ENCODE results near the gene TMF1. TPM values are rescaled to one million over a fixed set of nuclear protein-coding genes. Genes with fewer than 3 reads are reported as not detected.

The TMF1 gene, protein sequence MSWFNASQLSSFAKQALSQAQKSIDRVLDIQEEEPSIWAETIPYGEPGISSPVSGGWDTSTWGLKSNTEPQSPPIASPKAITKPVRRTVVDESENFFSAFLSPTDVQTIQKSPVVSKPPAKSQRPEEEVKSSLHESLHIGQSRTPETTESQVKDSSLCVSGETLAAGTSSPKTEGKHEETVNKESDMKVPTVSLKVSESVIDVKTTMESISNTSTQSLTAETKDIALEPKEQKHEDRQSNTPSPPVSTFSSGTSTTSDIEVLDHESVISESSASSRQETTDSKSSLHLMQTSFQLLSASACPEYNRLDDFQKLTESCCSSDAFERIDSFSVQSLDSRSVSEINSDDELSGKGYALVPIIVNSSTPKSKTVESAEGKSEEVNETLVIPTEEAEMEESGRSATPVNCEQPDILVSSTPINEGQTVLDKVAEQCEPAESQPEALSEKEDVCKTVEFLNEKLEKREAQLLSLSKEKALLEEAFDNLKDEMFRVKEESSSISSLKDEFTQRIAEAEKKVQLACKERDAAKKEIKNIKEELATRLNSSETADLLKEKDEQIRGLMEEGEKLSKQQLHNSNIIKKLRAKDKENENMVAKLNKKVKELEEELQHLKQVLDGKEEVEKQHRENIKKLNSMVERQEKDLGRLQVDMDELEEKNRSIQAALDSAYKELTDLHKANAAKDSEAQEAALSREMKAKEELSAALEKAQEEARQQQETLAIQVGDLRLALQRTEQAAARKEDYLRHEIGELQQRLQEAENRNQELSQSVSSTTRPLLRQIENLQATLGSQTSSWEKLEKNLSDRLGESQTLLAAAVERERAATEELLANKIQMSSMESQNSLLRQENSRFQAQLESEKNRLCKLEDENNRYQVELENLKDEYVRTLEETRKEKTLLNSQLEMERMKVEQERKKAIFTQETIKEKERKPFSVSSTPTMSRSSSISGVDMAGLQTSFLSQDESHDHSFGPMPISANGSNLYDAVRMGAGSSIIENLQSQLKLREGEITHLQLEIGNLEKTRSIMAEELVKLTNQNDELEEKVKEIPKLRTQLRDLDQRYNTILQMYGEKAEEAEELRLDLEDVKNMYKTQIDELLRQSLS
- 25.3 and 31.4 TPM in 2 replicates for total RNA-seq

DNA sequence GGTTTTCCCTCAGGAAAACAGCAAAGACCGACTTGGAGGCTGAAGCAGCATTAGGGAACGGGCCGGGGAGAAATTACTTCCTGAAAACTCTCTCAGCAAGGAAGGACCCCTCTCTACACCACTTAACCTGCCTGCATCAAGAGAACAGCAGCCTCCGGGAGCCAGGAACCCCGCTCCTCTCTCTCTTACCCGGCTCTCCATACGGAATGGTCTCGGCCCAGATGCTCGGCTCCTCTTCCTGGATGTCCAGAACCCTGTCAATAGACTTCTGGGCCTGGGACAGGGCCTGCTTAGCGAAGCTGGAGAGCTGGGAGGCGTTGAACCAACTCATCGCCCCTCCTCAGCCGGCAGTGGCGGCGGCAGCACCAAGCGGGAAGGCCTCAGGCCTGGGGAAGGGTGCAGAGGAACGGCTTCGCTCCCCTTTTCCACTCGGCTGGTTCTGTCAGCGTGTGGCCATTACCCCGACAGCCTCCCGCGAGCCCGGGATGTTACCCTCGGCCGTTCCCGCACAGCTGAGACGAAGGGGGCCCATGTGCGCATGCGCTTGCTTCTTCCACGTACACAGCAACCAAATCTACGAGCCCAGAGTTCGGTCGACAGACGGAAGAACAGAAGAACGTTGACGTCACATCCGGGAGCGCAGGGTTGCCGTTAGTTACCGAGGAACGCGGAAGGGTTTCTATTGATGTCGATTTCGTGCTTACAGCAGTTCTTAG, at the start of gene TMF1:
Gene TMF1, minus strand, starts transcription at position 578 of the 716 bp plus-strand sequence. Its CDS starts 247 bp downstream, at position 331.

DNA sequence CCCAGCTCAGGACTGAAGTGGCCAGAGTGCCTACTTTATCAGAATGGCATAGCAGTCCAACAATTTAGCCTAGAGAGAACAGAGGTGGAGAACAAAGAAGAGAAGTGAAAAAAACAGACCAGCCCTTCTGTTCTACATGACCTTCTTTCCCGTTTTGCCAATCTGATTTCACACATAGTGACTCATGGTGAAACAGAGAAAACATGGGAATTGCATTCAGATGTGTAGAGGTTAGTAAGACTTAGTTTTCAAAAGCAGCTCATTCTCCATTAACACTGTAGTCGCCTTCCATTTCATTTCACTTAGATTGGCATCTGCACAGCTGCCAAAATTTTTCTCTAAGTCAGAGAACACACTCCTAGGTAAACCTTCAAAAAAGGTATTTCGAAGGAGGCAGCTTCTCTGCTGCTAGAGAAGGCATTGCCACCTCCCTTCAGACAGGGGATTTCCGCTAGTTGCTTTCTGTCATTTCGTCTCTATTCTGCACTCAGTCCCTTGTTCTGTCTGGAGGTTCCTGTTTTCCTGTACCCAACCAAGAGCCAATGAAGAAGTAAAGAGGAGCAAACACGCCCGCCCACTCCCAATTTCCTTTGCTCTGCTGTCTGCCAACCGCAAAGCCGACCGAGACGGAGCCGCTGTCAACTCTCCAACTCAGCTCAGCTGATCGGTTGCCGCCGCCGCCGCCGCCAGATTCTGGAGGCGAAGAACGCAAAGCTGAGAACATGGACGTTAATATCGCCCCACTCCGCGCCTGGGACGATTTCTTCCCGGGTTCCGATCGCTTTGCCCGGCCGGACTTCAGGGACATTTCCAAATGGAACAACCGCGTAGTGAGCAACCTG, 32.4 kb upstream of the TMF1 start, which contains the start of gene ARL6IP5:
Gene ARL6IP5, plus strand, starts transcription at position 612 of the 842 bp plus-strand sequence. Its CDS starts 111 bp downstream, at position 723.

GRCh38 chr3:69080233-69080920, 28.2 kb upstream of the TMF1 start, which contains the start of gene UBA3:
UBA3 (minus strand) TSS chr3:69080365; CDS start chr3:69080353, 12 bp downstream.

DNA sequence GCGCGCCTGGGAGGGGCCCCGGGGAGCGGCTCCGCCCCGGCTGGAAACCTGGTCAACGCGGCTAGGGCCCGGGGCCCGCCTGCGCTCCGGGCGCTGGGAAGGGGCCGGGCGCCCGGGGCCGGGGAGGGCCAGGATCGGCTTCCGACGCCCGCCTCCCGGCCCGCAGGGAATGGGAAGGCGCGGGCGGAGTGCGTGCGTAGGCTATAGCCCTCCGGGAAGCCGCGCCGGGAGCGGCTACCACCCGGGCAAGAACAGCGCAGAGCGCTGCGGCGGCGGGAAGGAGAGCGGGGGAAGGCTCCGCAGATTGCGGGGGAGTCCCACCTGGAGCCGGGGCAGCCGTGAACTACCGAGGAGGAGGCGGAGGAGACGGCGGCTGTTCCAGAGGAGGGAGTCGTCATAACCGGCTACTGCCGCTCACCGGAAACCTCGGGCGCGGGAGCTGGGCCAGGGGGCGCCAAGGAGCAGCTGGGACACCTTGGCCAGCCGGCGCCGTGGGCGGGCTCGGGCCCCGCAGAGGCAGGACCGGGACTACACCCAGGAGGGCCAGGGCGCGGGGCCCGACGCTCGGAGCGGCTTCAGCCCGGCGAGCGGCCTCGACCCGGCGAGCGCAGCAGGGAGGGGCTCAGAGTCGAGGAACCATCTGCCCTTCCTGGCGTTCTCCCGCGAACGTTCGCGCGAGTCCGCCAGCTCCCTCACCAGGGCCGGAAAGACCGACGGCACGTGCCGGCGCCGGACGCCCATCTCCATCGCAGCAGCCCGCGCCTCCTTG, 38.7 kb downstream of the TMF1 start, which contains the start of gene EOGT:
Gene EOGT, minus strand, starts transcription at position 432 of the 769 bp plus-strand sequence. CDS start 3,838 bp downstream, outside the sequence.

Other genes starting within 250 kb of the TMF1 start
- not detected in 2 replicates for gene TAFA4, start 119.8 kb downstream of the TMF1 start, total RNA-seq
- 11.3 and 13.4 TPM in 2 replicates for gene EOGT, start 38.6 kb downstream of the TMF1 start, total RNA-seq
- 42.8 and 43.1 TPM in 2 replicates for gene UBA3, start 28.0 kb upstream of the TMF1 start, total RNA-seq
- 155 and 161 TPM in 2 replicates for gene ARL6IP5, start 32.6 kb upstream of the TMF1 start, total RNA-seq
- not detected in 2 replicates for gene LMOD3, start 70.3 kb upstream of the TMF1 start, total RNA-seq